Activated CD8-positive, alpha-beta memory T cell treated with anti-CD3 and anti-CD28 coated beads for 36 hours (primary cell): Measurements from ENCODE around the gene CEP85L. TPM values are rescaled to one million over a fixed set of nuclear protein-coding genes. Genes with fewer than 3 reads are reported as not detected.

Experiments used
- CTCF ChIA-PET: fragments of 350-600 bp; sonication (Branson Sonifier 250); formaldehyde crosslinking; loops from one replicate; lab custom pipeline; 2021; ENCODE audit warnings: antibody characterized with exemption; lab: Charles Lee
- POLR2A ChIA-PET: fragments of 350-600 bp; sonication (Branson Sonifier 250); formaldehyde crosslinking; loops from one replicate; lab custom pipeline; 2021; ENCODE audit warnings: antibody characterized with exemption; lab: Charles Lee
- total RNA-seq, 2 experiments: library from RNA; stranded (reverse); gene quantifications; one replicate each; pipeline ENCODE4 v1.2.3, GENCODE V29; 2021

The CEP85L gene
- total RNA-seq, 2 experiments from 2014 or later: 30.2 to 30.4 TPM

DNA sequence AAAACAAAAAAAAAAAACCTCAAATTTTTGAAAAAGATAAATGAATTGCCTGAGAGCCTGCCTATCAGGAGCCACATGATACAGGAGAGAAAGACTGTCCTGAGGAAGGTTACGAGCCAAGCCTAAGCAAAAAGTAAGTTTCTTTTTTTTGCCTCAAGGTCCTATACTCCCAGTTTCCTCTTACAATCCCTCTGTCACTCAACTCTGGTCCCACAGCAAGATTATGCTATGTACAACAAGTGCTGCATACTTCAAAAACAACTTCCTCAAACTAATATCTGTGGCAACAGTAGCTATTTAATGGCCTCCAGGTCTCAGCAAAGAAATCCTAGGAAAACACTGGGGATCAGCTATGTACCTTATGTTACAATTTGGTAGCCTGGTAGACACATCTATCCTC is 56.5 kb downstream of the CEP85L start:
- CTCF ChIA-PET: no interaction called here
- POLR2A ChIA-PET: no interaction called here

DNA sequence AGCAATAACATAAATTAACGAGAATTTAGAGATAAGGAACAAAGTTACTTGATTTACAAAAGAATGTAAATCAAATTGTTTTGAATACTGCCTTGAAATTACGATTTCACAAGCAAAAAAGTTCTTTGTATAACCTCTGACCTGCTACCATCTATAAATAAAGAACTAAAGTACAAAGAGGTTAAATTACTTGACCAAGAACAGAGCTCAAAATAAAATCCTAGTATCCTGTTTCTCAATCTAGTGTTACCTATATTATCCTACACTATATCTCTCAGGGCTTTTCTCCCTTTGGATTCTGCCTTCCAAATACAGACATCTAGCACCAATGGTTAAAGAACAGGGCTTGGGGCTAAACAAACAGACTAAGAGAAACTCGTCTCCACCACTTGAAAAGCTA is 59.5 kb downstream of the CEP85L start:
- CTCF ChIA-PET: no interaction called here
- POLR2A ChIA-PET: no interaction called here

DNA sequence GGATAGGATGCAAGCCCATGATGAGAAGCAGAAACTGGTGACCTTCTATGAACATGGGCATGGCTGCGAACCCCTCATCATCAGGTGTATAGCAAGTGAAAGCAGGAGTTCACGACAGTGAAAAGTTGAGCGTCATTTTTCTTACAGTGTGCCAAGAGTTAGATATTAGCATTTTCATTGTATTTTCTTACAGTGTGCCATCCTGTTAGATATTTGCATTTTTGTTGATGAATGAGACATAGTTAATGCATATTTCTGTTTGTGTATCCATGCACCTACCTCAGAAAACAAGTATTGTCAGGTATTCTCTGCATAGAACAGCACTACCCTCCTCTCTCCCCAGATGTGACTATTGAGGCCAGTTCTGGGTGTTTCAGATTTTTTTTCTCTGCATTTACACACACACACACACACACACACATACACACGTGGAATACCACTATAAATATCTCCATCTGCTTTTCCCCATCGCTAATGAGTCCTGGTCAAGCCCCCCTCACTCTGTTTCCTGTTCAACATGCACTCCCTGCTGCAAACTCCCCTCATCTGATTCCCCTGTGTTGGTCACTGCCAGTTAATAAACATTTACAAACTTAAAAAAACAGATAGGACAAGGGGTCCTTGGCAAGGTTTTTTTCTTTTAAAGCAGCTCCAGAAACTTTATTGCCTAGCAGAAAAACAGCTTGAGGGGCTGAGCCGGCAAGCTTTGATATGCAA is 61.6 kb downstream of the CEP85L start:
- CTCF ChIA-PET: no interaction called here
- POLR2A ChIA-PET: no interaction called here

DNA sequence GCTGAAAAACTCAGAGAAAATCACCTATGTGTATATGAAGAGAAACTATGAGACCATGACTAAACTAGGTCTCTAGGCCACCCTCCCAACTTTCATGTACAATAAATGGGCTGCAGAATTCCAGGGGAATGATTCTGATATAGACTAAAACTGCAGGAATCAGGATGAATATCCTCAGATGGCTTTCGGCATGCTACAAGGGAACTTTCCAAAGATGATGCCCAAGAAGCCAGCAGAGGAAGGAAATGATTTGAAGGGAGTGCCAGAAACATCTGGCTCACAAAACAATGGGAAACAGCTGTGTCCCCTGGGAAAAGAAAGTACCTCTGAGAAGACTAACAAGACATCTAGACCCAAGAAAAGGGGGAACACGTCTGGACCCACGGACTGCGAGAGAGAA is 62.2 kb downstream of the CEP85L start:
- ChIA-PET CTCF (no interaction called here), POLR2A (no interaction called here)

DNA sequence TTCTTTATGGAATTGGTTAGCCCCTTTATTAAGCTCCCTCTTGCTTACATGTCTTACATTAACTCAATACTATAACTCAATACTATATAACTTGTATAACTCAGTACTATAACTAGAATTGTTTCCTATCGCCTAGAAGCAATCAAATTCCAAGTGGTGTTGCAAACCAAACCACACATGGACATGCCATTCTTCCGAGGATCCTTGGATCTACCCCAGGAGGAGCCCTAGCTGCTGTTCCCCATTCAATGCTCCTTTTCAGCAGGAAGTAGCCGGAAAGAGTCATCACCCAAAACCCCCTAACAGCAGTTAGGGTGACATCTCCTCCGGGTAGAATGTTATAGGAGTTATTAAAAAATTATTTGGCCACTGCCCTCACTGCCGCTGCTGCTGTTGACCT is 62.8 kb downstream of the CEP85L start:
- ChIA-PET POLR2A (no interaction called here), CTCF (interaction anchor here (0.6 kb wide), 1 partner anchor 17 kb away, joined by 4 read pairs; no protein-coding TSS in a partner anchor)

DNA sequence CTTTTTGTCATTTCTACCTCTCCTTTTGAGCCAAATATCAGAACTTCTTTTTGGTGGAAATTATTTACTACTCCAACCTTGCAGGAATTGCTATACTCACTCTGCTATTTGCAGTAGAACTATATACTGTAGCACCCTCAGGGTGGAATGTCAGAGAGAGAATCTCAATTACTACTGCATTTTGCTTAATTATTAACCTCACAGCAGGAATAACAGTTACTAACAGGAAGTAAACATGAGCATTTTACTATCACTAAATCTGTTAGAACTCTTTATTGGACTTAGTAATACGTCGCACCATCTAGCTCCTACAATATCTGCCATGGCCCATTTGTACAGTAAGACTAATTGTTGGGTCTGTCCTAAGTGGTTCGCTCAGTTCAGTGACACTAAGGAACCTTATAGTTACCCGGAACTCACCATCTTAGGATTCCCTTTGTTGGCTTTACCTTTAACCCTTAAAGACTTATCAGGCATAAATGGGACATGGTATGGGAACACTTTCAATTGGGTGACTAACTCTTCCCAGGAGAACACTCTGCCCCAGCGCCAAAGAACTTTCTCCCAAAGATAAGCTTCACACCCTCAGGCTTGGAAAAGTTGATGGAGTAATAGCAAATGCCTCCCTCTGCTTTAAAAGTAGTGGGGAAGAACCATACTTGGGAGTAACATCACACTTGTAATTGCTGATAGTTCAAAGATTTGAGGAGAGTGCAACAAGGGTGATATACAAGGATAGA is 64.5 kb downstream of the CEP85L start:
- POLR2A ChIA-PET: no interaction called here
- CTCF ChIA-PET: no interaction called here

DNA sequence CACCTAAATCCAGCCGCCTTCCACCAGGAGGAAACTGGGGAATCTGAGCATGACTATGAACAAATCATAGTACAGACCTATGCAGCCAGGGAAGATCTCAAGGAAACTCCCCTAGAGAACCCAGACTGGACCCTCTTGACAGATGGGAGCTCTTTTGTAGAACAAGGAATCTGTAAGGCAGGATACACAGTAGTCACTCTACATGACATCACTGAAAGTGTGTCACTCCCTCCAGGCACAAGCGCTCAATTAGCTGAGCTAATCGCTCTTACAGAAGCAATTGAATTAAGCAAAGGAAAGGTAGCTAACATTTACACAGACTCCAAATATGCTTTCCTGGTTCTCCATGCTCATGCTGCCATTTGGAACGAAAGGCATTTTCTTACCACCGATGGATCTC is 66.5 kb downstream of the CEP85L start:
- CTCF ChIA-PET: interaction anchor here (0.6 kb wide), 1 partner anchor 353 kb away, joined by 3 read pairs; no protein-coding TSS in a partner anchor
- POLR2A ChIA-PET: no interaction called here

DNA sequence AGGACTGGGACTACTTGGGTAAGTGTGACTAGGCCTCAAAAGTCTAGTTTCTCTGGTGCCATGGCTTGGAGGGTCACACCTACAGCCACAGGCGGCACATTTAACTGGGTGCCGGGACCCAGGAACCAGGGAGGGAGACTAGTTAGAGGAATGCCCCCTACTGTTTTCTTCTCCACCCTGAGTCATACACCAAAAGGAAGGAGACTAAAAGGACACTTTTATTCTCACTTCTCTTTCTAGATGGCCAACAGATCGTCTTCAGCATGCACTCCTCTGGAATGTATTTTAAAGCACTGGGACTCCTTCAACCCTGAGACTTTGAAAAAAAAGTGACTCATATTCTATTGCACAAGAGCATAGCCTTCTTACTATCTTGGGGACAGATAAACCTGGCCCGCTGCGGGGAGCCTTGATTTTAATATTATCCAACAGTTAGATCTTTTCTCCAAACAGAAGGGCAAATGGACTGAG is 69.9 kb downstream of the CEP85L start:
- ChIA-PET CTCF (interaction anchor here (0.6 kb wide), 1 partner anchor 98 kb away, joined by 3 read pairs; no protein-coding TSS in a partner anchor), POLR2A (no interaction called here)

DNA sequence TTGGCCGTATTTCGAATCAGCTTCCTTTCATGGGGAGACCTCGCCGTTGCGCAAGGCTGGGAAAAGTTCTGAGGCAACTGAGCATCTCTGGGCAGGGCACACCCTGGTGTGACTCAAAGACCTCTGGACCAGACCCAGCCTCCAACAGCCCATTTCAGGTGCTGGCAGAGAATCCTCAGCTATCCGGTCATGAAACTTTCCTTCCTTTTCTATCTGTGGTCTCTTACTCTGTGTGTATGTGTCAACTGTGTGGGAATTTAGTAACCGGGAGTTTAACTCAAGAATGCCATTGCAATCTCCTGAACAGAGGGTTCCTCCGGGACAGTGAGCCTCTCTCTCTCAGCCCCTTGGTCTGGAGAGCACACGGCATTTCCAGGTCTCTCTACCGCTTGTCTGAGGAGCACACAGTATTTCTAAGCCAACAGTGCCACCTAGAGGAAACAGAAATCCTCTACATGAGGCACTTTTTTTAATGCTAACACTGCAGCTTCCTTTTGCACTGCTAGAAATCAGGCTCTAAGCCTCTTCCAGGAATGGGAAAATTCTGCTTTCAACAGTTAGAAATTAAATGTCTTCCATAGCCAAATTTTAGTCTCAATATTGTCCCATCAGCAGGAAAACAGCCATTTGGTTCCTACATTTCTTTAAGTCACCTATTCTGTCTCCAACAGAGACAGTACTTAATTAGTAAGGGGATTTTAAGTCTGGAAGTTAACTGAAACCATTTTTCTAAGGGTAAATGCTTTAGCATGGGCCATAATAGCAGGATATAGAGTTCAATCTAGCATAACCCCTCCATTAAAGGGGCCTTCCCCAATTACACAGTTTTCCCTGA is 70.6 kb downstream of the CEP85L start:
- CTCF ChIA-PET: interaction anchor here (0.6 to 1.6 kb wide), 4 partner anchors 15 to 294 kb away, joined by 3 to 7 read pairs (median 3); no protein-coding TSS in a partner anchor
- POLR2A ChIA-PET: interaction anchor here (0.5 kb wide), 1 partner anchor 455 kb away, joined by 3 read pairs; no protein-coding TSS in a partner anchor

DNA sequence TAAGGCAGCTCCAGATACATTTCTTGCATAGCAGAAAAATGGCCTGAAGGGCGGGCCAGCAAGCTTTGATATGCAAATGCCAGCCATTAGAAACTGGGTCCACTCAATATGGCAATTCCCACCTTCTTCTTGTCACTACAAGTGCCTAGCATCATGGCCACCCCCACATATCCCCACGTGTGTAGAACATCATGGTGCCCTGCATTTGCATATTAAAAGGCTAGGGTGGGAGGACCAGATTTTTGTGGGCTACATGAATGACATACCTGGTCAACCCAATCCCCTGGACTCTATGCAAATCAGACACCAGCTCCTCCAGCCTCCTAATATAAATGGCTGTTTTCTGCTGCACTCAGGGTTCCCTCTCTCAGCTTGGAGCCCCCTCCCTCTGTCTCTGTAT is 71.6 kb downstream of the CEP85L start:
- ChIA-PET POLR2A (no interaction called here), CTCF (interaction anchor here (0.6 to 1.6 kb wide), 3 partner anchors 14 to 560 kb away, joined by 3 to 7 read pairs (median 3); no protein-coding TSS in a partner anchor)

DNA sequence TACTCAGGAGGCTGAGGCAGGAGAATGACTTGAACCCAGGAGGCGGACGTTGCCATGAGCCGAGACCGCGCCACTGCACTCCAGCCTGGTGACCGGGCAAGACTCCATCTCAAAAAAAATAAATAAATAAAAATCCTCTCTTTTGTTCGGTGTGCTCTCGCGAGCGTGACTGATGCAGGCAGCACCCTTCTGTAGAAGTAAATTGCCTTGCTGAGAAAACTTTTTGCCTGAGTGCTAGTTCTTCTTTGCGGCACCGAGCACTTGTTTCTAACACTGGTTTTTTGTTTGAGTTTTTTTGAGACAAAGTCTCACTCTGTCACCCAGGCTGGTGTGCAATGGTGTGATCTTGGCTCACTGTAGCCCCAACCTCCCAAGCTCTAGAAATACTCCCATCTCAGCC is 72.8 kb downstream of the CEP85L start:
- ChIA-PET POLR2A (no interaction called here), CTCF (no interaction called here)

DNA sequence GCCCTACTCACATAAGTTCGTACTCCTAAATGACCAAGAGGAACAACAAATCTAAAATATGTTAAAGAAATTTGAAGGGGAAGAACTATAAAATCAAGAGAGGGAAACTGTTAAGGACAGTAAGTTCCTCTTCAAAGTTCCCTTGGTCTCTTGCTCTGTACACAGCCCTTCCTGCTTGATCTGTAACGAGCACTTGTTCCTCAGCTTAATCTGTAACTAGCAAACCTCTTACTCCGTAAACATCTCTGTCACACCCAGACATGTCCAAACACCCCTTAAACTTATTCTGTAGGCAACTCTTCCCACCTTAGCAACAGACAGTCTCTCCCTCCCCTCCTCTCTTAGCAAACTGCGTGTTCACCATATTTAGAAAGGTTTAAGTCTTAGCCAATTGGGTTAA is 73.4 kb downstream of the CEP85L start:
- POLR2A ChIA-PET: no interaction called here
- CTCF ChIA-PET: no interaction called here

DNA sequence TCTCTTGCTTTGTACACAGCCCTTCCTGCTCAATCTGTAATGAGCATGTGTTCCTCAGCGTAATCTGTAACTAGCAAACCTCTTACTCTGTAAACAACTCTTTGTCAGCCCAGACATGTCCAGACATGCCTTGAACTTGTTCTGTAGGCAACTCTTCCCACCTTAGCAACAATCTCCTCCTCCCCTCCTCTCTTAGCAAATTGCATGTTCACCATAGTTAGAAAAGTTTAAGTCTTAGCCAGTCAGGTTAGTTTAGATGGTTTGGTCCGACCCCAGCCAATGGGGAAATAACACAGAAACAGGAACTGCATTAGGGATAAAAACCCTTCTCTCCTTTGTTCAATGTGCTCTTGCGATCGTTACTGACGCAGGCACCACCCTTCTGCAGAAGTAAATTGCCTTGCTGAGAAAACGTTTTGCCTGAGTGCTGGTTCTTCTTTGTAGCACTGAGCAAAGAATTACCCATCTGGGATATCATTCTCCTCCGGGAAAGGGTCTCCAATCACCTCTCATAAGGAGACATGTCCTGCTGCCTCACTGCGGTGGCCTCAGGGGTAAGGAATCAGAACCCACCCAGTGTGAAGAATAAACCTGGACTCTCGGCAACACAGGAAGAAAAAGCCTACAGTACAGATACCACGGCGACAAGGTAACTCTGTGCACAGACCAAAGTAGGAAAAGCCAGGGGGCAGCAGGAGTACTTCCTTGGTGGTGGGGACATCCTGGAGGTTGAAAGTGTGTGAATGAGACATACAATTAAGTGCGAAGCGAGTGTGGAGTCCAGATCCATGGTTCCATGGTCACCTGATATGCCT is 77.1 kb downstream of the CEP85L start:
- CTCF ChIA-PET: no interaction called here
- POLR2A ChIA-PET: no interaction called here

DNA sequence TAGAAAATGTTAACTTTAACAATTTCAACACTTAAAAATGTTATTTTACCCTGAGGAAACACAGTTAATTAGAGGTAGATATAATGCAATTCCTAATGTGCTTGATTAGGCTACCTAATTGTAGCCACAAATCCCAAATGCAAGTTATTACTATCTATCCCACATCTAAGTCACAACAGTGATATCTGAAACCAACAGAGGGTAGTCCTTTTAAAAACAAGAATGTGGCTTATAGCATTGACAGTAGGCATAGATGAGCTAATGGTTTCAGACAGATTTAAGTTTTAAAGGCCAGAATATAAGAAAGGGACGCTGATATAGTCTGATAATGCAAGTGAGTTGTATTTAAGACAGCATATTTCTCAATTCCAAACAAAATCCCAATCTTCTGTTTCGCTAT is 80.3 kb downstream of the CEP85L start:
- CTCF ChIA-PET: no interaction called here

DNA sequence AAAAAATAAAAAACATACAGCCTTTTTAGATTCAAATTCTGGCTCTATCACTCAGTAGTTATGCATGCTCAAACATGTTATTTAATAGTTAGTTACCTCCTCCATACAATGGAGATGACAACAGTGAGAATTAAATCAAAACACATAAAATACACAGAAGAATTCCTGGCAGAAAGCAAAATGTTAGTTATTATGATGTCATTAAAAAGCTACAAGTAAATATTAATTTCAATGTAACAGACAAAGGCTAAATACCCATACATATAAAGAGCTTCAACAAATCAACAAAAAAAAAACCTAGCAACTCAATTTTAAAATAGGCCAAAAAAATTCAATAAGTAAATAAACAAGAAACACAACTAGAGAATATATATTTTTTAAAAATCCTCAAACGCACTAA is 81.9 kb downstream of the CEP85L start:
- ChIA-PET CTCF (no interaction called here), POLR2A (no interaction called here)

More for the DNA sequence above, 80.3 kb downstream of the CEP85L start:
- POLR2A ChIA-PET: no interaction called here

DNA sequence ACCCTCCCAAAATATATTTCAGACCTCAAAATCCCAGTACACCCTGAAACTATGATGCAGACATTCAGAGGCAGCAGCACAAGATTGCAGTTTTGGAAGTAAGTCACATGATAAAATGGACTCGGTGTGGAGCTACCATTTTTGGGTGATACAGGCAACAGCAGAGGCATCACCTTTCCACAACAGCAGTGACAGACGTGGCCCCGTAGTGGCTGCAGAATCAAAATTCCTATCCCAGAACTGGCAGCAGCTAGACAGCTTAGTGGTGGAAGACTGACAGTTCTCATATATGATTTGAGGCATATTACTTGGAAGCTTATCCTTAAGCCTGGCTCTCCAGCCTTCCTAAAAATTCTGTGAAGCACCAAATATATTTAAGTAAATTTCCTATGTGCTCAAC is 83.4 kb downstream of the CEP85L start:
- POLR2A ChIA-PET: no interaction called here
- CTCF ChIA-PET: no interaction called here

DNA sequence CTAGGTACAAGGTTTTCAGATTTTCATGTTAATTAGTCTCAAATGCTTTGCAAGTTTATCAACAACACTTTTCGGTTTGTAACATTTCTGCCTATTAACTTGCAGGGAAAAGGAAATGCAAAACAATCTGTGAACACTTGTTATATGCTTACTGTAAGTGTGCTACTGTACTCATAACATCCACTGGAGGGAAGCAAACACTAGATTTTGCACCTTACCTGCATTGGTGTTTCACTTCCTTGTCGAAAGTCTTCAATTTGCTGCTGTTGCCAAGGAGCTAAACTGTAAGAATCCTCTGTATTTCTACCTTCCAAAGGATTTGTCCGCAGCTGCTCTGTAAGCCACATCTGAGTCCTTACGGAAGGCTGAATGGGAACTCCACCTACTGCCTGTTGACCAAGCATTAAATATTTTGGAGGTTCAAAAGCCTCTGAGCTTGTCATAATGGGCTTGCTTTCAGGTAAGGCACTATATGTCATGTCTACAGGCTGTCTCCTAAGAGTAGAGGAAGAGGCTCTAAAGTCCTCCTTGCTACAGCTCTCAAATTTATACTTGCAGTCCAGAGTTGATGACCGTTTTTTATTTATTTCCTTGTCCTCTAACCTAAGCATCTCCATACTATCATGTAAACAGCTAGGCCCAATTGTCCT is 86.0 kb downstream of the CEP85L start:
- CTCF ChIA-PET: interaction anchor here (0.5 to 1.4 kb wide), 6 partner anchors 10 to 211 kb away, joined by 3 to 7 read pairs (median 4); no protein-coding TSS in a partner anchor
- POLR2A ChIA-PET: no interaction called here

DNA sequence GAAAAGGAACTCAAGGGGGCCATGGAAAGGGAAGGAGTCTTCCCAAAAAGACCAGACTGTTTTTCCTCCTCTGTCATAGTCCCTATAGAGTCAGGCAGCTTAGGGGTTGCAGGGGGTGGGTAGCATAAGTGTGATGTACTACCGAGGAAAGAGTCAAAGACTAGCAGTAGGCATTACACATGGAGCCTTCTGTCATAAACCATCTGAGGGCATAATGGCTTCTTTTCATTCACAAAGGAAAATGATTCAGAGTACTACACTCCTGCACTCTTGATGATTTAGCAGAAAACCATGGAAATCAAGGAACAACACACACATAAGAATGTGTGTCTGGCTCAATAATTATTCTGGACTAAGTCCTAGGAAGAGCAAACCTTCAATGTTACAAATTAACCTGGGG is 88.4 kb downstream of the CEP85L start:
- POLR2A ChIA-PET: no interaction called here

More for the DNA sequence above, 88.4 kb downstream of the CEP85L start:
- CTCF ChIA-PET: no interaction called here
